Hepatocyte (in vitro differentiated cells): ENCODE data around the gene DTL. TPM values are rescaled to one million over a fixed set of nuclear protein-coding genes. Genes with fewer than 3 reads are reported as not detected.

Experiments
- DNase-seq: peaks from one replicate; pipeline ENCODE4 v3.0.0-alpha.2; 2016; ENCODE audit warnings: low spot score
- H2AFZ ChIP-seq: fragments of 200-600 bp; sonication (generic); 2 replicates; pipeline ENCODE4 v1.6.0; 2016; ENCODE audit warnings: antibody characterized with exemption, mild to moderate bottlenecking
- H3K27ac ChIP-seq: fragments of 200-600 bp; sonication (generic); 2 replicates; pipeline ENCODE4 v1.5.1; 2016; ENCODE audit warnings: mild to moderate bottlenecking
- H3K27me3 ChIP-seq: fragments of 200-600 bp; sonication (generic); 2 replicates; pipeline ENCODE4 v1.6.1; 2016
- H3K36me3 ChIP-seq: fragments of 200-600 bp; sonication (generic); replicated peaks from 2 replicates; pipeline ENCODE4 v1.5.1; 2016; ENCODE audit warnings: low read depth; ENCODE audit not compliant: insufficient read depth
- H3K4me1 ChIP-seq: fragments of 200-600 bp; sonication (generic); 2 replicates; pipeline ENCODE4 v1.5.1; 2016; ENCODE audit warnings: mild to moderate bottlenecking, moderate library complexity; ENCODE audit not compliant: insufficient read depth
- H3K4me2 ChIP-seq: fragments of 200-600 bp; sonication (generic); 2 replicates; pipeline ENCODE4 v1.6.0; 2016
- H3K4me3 ChIP-seq: fragments of 200-600 bp; sonication (generic); 2 replicates; pipeline ENCODE4 v1.5.1; 2016; ENCODE audit warnings: mild to moderate bottlenecking
- H3K79me2 ChIP-seq: fragments of 200-600 bp; sonication (generic); 2 replicates; pipeline ENCODE4 v1.6.0; 2017; ENCODE audit warnings: mild to moderate bottlenecking
- H3K9me2 ChIP-seq: fragments of 200-600 bp; sonication (generic); replicated peaks from 2 replicates; pipeline ENCODE4 v1.6.0; 2017; ENCODE audit warnings: mild to moderate bottlenecking; ENCODE audit not compliant: insufficient read depth
- H3K9me3 ChIP-seq: fragments of 200-600 bp; sonication (generic); 2 replicates; pipeline ENCODE4 v1.5.1; 2016; ENCODE audit warnings: low read depth, mild to moderate bottlenecking
- H4K20me1 ChIP-seq: fragments of 200-600 bp; sonication (generic); 2 replicates; pipeline ENCODE4 v1.6.0; 2016; ENCODE audit warnings: mild to moderate bottlenecking; ENCODE audit not compliant: insufficient read depth, poor library complexity, severe bottlenecking
- CTCF ChIP-seq: fragments of 200-600 bp; sonication (generic); IDR thresholded peaks from 2 replicates; pipeline ENCODE4 v1.5.1; 2016; ENCODE audit warnings: antibody characterized with exemption, mild to moderate bottlenecking; ENCODE audit not compliant: poor library complexity
- EZH2 ChIP-seq: fragments of 200-600 bp; sonication (generic); IDR thresholded peaks from 2 replicates; pipeline ENCODE4 v1.6.1; 2016; ENCODE audit warnings: antibody characterized with exemption, mild to moderate bottlenecking, borderline replicate concordance
- EZH2phosphoT487 ChIP-seq: fragments of 200-600 bp; sonication (generic); IDR thresholded peaks from one replicate; pipeline ENCODE4 v1.6.1; 2018; ENCODE audit warnings: antibody characterized with exemption, mild to moderate bottlenecking, low read depth, moderate library complexity; ENCODE audit not compliant: unreplicated experiment, severe bottlenecking
- WGBS: methylation state at CpG from one replicate; pipeline ENCODE4 v1.1.6; 2016; ENCODE audit warnings: low lambda C conversion rate; ENCODE audit errors: missing lambda C conversion rate; 5-methylcytosine and 5-hydroxymethylcytosine counted together
- polyA plus RNA-seq: library from polyadenylated mRNA; unstranded; fragments of >200 nt; fragmentation: Nextera tagmentation; extraction: Ambion mirVana; gene quantifications from 2 replicates; pipeline ENCODE4 v1.2.1, GENCODE V29; 2016
- total RNA-seq: library from RNA; depleted of rRNA; stranded (reverse); fragments of >200 nt; gene quantifications from 2 replicates; pipeline ENCODE4 v1.2.3, GENCODE V29; 2014

The DTL gene
- total and polyA plus RNA-seq, 2 experiments from 2014 or later, result 3.1 to 6.7 TPM

DNA sequence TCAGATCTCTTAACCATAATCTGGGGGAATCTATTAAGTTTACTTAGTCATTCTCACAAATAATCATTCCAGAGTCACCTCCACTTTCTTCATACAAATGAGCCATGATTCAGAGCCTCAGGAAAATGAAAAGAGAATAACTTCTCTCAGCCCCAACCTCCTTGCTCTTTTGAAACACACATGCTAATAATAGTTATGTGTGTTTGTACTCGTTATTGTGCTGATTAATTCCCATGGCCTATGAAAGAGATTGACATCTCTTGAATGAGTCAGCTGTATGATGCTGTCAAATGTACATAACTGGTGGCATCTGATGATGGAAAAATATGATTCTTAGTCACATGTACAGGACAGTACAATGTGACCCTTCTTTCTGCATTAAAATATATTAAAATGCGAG lies 41.5 kb downstream of the DTL start:
- Histone ChIP-seq H3K9me2 (no peaks in the 10 kb centered on the region), H3K4me2 (no peak overlapping the region), H4K20me1 (no peaks in the 10 kb centered on the region), H3K27me3 (no peaks in the 10 kb centered on the region), H3K4me3 (no peak overlapping the region), H3K79me2 (no peaks in the 10 kb centered on the region), H3K36me3 (no peaks in the 10 kb centered on the region), H2AFZ (no peak overlapping the region), H3K27ac (no peak overlapping the region), H3K9me3 (no peaks in the 10 kb centered on the region), H3K4me1 (no peaks in the 10 kb centered on the region)
- DNase-seq, result no peak
- 96% methylated on average over 2 of the region's 2 CpGs for WGBS
- TF ChIP-seq EZH2phosphoT487 (no peak), CTCF (no peak), EZH2 (no peak)

GRCh38 chr1:212078826-212079225 lies 43.3 kb downstream of the DTL start:
- no peak overlapping the region for H3K4me3 ChIP-seq
- WGBS, result 83% methylated on average over 2 of the region's 2 CpGs
- no peaks in the 10 kb centered on the region for H3K4me1 ChIP-seq
- H3K79me2 ChIP-seq, result no peaks in the 10 kb centered on the region
- DNase-seq, result no peak
- no peak overlapping the region for H3K4me2 ChIP-seq
- H3K36me3 ChIP-seq, result no peaks in the 10 kb centered on the region
- no peaks in the 10 kb centered on the region for H3K9me3 ChIP-seq
- H3K27me3 ChIP-seq, result no peaks in the 10 kb centered on the region
- H3K27ac ChIP-seq, result no peak overlapping the region
- H4K20me1 ChIP-seq, result no peaks in the 10 kb centered on the region
- TF ChIP-seq EZH2phosphoT487, result no peak
- TF ChIP-seq EZH2, result no peak
- TF ChIP-seq CTCF, result no peak
- no peak overlapping the region for H2AFZ ChIP-seq
- H3K9me2 ChIP-seq, result no peaks in the 10 kb centered on the region

DNA sequence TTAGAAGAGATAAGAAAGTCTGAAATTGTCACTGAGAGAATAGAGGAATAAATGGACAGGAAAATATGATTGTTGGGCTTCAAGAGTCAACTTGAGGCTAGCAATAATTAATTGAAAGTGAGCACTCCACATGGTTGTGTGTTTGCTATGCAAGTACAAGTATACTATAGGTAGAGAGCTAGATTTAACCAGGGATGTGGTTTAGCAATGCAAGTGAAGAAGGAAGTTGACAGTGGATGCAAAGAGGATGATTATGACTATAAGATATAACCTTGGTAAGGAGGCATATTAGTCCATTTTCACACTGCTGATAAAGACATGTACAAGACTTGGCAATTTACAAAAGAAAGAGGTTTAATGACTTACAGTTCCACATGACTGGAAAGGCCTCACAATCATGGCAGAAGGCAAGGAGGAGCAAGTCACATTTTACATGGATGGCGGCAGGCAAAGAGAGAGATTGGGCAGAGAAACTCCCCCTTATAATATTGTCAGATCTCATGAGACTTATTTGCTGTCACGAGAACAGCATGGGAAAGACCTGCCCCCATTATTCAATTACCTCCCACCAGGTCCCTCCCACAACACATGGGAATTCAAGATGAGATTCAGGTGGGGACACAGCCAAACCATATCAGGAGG lies 47.3 kb downstream of the DTL start:
- Histone ChIP-seq H3K36me3 (no peaks in the 10 kb centered on the region), H3K79me2 (no peaks in the 10 kb centered on the region), H3K9me3 (no peaks in the 10 kb centered on the region), H3K4me3 (no peak overlapping the region), H3K27ac (no peak overlapping the region), H3K9me2 (no peaks in the 10 kb centered on the region), H4K20me1 (no peaks in the 10 kb centered on the region), H3K27me3 (no peaks in the 10 kb centered on the region), H3K4me1 (no peaks in the 10 kb centered on the region), H2AFZ (no peak overlapping the region), H3K4me2 (no peak overlapping the region)
- WGBS, result 100% methylated on average over 2 of the region's 2 CpGs
- DNase-seq, result no peak
- TF ChIP-seq EZH2phosphoT487 (no peak), CTCF (no peak), EZH2 (no peak)
